Thoracic aorta (tissue), 2 donors: Measurements from ENCODE around the gene IGF1R. TPM values are rescaled to one million over a fixed set of nuclear protein-coding genes. Genes with fewer than 3 reads are reported as not detected.
A peak's percentile ranks its signal among the peaks of the same experiment; 100 is the strongest.

ENCODE experiments used
- ATAC-seq: fragments of 150-250 bp; one replicate; pipeline ENCODE4 v1.8.0; 2017; ENCODE audit warnings: low read depth; ENCODE audit not compliant: insufficient number of reproducible peaks, low FRiP score
- DNase-seq: peaks from one replicate; pipeline ENCODE4 v3.0.0-alpha.2; 2020; ENCODE audit warnings: low spot score
- H3K27ac ChIP-seq, 2 donors: fragments of 200-600 bp; sonication (generic); 1 replicate in 1 of 2; 2 replicates in 1 of 2; pipeline ENCODE4 v1.5.1; 2016; ENCODE audit warnings: mild to moderate bottlenecking in 2 of 2, moderate library complexity in 2 of 2
- H3K27me3 ChIP-seq: fragments of 200-600 bp; sonication (generic); replicated peaks from 2 replicates; pipeline ENCODE4 v1.6.0; 2016; ENCODE audit warnings: mild to moderate bottlenecking; ENCODE audit not compliant: insufficient read depth
- H3K36me3 ChIP-seq: fragments of 200-600 bp; sonication (generic); one replicate; pipeline ENCODE4 v1.5.1; 2016
- H3K4me1 ChIP-seq, 2 donors: fragments of 200-600 bp; sonication (generic); 1 replicate in 1 of 2; 2 replicates in 1 of 2; pipeline versions ENCODE4 v1.5.1 to v1.6.0; 2016; ENCODE audit warnings: low read depth in 2 of 2, mild to moderate bottlenecking in 1 of 2; ENCODE audit not compliant: control insufficient read depth in 1 of 2
- H3K4me3 ChIP-seq: fragments of 200-600 bp; sonication (generic); 2 replicates; pipeline ENCODE4 v1.5.1; 2016; ENCODE audit warnings: mild to moderate bottlenecking
- H3K9me3 ChIP-seq: fragments of 200-600 bp; sonication (generic); 2 replicates; pipeline ENCODE4 v1.5.1; 2016
- total RNA-seq, 2 donors: library from RNA; depleted of rRNA; stranded (reverse); fragments of >200 nt; gene quantifications; one replicate each; pipeline versions ENCODE4 v1.1.0 to v1.2.3, GENCODE V29; 2016
- TF ChIP-seq, protein P1 (sequence below): fragments of 200-600 bp; sonication (generic); IDR thresholded peaks from one replicate; pipeline ENCODE4 v1.5.1; 2019; ENCODE audit warnings: antibody characterized with exemption

IGF1R gene
- total RNA-seq, 2 donors from 2014 or later: 127 to 159 TPM

DNA sequence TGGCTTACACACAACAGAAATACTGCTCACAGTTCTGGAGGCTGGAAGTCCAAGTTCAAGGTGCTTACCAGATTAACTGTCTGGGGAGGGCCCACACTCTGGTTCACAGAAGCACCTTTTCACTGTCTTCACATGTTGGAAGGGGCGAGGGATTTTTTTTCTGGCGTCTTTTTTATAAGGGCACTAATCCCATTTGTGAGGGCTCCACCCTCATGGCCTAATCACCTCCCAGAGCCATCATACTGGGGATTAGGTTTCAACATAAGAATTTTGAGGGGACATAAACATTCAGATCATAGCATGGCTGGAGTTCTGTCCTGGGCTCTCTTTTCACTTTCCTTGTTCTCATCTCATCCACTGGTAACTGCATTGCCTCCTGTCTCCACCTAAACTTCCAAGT lies 63.5 kb downstream of the IGF1R start:
- Histone ChIP-seq H3K4me1 (peaks cover 38 to 74% of the 10 kb centered on the region in 2 donors), H3K36me3 (peaks cover 9% of the 10 kb centered on the region), H3K27me3 (no peaks in the 10 kb centered on the region), H3K4me3 (no peak overlapping the region), H3K9me3 (no peaks in the 10 kb centered on the region), H3K27ac (no peak overlapping the region)
- ATAC-seq (no peak), DNase-seq (no peak)
- TF ChIP-seq, protein P1, sequence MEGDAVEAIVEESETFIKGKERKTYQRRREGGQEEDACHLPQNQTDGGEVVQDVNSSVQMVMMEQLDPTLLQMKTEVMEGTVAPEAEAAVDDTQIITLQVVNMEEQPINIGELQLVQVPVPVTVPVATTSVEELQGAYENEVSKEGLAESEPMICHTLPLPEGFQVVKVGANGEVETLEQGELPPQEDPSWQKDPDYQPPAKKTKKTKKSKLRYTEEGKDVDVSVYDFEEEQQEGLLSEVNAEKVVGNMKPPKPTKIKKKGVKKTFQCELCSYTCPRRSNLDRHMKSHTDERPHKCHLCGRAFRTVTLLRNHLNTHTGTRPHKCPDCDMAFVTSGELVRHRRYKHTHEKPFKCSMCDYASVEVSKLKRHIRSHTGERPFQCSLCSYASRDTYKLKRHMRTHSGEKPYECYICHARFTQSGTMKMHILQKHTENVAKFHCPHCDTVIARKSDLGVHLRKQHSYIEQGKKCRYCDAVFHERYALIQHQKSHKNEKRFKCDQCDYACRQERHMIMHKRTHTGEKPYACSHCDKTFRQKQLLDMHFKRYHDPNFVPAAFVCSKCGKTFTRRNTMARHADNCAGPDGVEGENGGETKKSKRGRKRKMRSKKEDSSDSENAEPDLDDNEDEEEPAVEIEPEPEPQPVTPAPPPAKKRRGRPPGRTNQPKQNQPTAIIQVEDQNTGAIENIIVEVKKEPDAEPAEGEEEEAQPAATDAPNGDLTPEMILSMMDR: no peak

DNA sequence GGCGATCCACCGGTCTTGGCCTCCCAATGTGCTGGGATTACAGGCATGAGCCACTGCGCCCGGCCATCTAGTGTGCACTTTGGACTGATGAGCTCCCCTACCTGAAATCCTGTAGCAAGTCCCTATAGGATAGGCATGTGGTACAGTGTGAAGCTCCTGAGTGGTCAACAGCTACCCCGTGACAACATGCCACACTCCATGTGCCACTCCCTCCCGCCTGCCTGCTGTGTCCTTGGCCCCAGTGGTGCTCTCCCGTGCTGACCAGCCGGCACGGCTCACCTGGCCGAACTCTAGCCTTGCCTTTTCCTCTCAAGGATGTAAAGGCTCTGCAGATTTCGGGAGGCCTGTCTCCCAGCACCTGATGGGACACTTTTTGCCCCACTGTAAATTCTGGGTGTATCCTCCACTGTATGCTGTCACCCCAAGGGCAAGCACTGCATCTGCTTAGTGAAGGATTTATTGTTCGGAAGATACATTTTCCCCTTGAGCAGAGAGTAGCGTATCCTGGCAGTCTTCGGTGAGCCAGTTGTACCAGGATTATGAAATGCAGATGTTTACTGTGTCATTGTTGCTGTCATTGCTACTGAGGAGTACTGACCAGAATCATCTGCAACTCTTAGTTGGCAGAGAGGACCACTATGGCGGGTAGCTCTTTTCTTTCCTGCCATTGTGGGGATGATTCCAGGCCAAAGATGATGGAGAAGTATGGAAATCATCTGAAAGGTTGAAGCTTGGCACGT lies 64.7 kb downstream of the IGF1R start:
- peak overlapping the region; percentile 25 to 70 for H3K27ac ChIP-seq
- DNase-seq: no peak
- TF ChIP-seq, protein P1: no peak

DNA sequence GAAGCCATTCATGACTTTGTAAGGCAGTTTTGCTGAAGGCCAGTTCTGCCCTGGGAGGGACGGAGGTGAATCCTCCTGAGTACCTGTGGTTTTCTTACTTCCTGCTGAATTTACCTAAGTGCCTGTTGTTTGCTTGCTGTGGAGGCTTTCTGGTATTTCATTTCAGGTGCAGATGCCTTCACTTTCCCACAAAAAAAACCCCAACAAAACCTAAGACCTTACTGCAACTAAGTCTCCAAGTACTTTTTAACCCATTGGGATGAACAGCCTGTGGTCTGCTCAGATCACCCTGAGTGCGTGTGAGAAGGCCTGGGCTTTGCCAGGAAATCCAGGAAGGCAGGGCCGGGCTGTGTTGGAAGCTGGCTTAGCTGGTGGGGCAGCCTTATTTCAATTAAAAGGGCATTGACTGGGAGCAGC lies 65.3 kb downstream of the IGF1R start:
- Histone ChIP-seq H3K9me3 (no peaks in the 10 kb centered on the region), H3K4me1 (peaks cover 46 to 70% of the 10 kb centered on the region in 2 donors), H3K4me3 (no peak overlapping the region), H3K27ac (peak overlapping the region; percentile 25 to 70), H3K27me3 (no peaks in the 10 kb centered on the region), H3K36me3 (no peaks in the 10 kb centered on the region)
- TF ChIP-seq, protein P1: no peak
- no peak for ATAC-seq
- DNase-seq: no peak

More for the DNA sequence above, 64.7 kb downstream of the IGF1R start:
- H3K27me3 ChIP-seq: no peaks in the 10 kb centered on the region
- peaks cover 40 to 70% of the 10 kb centered on the region in 2 donors for H3K4me1 ChIP-seq
- ATAC-seq: no peak
- H3K36me3 ChIP-seq: peaks cover 2% of the 10 kb centered on the region
- no peaks in the 10 kb centered on the region for H3K9me3 ChIP-seq
- no peak overlapping the region for H3K4me3 ChIP-seq

DNA sequence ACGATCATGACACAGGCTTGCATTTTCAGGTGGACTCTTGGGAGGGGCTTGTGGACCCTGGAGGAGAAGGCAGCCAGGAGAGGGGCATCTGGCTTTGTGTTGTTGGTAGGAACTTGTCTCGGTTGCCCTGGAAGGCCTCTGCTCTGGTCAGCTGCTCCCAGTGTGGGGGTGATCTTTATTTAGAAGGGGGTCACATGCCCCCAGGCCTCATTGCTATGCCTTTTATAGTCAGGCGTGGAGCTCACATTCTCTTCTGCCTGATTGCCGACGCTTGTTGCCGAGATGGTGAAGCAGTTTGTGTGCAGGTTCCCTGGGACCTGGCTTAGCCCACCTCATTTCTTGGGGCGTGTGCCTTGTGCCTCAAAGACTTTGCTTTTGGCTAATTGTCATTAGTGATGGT lies 66.6 kb downstream of the IGF1R start:
- Histone ChIP-seq H3K27me3 (no peaks in the 10 kb centered on the region), H3K36me3 (no peaks in the 10 kb centered on the region), H3K4me3 (peak overlapping the region; percentile 40), H3K27ac (peak overlapping the region; percentile 43 to 70), H3K9me3 (no peaks in the 10 kb centered on the region), H3K4me1 (peaks cover 50 to 70% of the 10 kb centered on the region in 2 donors)
- TF ChIP-seq, protein P1: no peak
- ATAC-seq (no peak), DNase-seq (no peak)

DNA sequence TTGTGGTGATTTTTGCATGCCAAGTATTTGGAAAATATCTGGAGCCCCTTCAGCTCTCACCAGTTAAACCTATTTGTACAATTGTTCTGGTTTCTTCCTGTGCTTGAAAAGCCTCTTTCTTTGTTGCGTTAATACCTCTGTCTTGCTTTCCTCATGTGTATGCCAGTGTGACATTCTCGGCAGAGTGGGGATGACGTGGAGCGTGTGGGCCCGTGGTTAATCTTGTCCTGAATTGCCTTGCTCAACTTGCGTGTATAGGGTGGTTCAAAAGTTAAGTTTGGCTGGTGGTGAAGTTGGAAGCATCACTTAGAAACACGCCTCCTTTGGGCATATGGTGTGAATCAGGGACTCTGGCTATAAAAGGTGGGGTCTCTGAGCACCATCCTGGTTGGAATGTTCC lies 67.1 kb downstream of the IGF1R start:
- TF ChIP-seq, protein P1: no peak
- H3K27me3 ChIP-seq: no peaks in the 10 kb centered on the region
- no peaks in the 10 kb centered on the region for H3K9me3 ChIP-seq
- H3K36me3 ChIP-seq: no peaks in the 10 kb centered on the region
- H3K4me3 ChIP-seq: peak overlapping the region; percentile 40
- H3K4me1 ChIP-seq: peaks cover 50 to 71% of the 10 kb centered on the region in 2 donors
- DNase-seq: no peak
- no peak for ATAC-seq
- peak overlapping the region; percentile 43 to 70 for H3K27ac ChIP-seq
